GM11168 (cell line): ENCODE data around the gene OR10K2.
"Not testable (repeated sequence)": the region's sequence is repeated elsewhere in the genome, so short reads cannot be mapped to it uniquely, and the experiment has no call there.

Source experiments
- in situ Hi-C: fragments of 300-500 bp; cut with MboI; formaldehyde crosslinking; loops from one replicate; pipeline ENCODE4 v1.12.0; 2022; ENCODE audit warnings: low sequenced_read_pairs; ENCODE audit not compliant: unreplicated experiment

OR10K2 gene

DNA sequence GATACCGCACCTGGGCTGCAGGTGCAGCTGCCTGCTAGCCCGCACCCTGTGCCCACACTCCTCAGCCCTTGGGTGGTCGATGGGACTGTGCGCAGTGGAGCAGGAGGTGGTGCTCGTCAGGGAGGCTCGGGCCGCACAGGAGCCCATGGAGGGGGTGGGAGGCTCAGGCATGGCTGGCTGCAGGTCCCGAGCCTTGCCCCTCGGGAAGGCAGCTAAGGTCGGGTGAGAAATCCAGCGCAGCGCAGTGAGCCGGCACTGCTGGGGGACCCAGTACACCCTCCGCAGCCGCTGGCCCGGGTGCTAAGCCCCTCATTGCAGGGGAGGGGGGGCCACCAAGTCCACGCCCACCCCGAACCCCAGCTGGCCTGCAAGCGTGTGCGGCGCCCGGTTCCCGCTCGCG lies 51.9 kb downstream of the OR10K2 start:
- in situ Hi-C loops = not testable (repeated sequence)

DNA sequence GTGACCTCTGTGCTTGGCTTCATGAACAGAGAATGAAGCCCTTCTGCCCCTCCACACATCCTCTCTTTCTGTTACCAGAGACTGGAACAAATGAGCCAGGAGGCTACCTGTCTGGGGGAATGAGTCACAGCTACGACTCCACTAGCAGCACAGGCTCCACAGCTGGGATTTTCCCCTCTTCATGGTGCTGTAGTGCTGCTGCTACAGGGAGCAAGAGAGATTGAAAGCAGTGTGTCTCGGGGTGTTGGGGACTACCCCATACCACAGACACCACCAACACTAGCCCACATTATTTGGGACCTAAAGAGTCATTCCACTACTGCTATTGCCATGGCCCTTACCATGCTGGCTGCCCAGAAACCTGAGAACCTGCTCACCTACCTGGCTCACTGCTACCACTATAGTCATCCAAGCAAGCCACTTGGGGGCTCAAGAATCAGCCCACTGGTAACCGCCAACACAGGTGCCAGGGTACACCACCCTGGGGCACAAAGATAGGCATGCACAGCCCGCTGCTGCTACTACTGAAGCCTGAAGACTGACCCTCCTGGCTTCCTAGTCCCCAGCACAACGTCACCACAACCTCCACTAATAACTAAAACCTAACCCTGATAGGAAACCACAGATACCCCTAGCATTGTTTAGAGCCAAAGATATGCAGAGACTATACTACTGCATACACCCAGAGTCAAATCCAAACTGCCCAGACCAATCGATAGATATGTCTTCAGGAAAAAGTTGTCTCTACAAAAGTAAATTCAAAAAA lies 54.7 kb downstream of the OR10K2 start:
- in situ Hi-C loops = no loop called here
